RPMI7951 (cell line): ENCODE results near the gene ADAMTSL1. TPM values are rescaled to one million over a fixed set of nuclear protein-coding genes. Genes with fewer than 3 reads are reported as not detected.
A peak's percentile ranks its signal among the peaks of the same experiment; 100 is the strongest.

Experiments used
- DNase-seq: peaks from one replicate; pipeline ENCODE4 v3.0.0-alpha.2; 2012; ENCODE audit warnings: low read depth
- total RNA-seq: library from RNA; depleted of rRNA; stranded (reverse); fragments of >200 nt; shearing (Covaris generic); gene quantifications from 2 replicates; pipeline ENCODE4 v1.2.3, GENCODE V29; 2014

ADAMTSL1 gene
- total RNA-seq, 1 experiment from 2014 or later: 25.1 TPM

GRCh38 chr9:18467696-18468095 lies 6.3 kb upstream of the ADAMTSL1 start:
- DNase-seq: no peak

DNA sequence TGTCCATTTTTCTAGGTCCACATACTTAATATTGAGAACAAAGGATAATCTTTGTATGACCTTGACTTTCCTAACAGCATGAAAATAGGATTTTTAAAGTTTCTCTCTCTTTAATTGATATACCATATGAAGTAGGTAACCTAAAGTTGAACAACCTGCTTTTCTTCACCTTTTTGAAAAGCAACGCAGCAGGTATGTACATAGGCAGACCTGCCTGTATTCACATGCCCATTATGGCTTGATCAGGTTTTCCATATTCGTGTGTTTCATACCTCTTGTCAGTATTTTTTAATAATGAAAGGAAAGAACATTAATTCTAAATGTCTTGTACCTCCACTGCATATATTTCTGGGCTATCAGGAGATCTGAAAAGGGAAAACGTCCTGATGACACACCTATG lies 1.5 kb upstream of the ADAMTSL1 start:
- no peak for DNase-seq

DNA sequence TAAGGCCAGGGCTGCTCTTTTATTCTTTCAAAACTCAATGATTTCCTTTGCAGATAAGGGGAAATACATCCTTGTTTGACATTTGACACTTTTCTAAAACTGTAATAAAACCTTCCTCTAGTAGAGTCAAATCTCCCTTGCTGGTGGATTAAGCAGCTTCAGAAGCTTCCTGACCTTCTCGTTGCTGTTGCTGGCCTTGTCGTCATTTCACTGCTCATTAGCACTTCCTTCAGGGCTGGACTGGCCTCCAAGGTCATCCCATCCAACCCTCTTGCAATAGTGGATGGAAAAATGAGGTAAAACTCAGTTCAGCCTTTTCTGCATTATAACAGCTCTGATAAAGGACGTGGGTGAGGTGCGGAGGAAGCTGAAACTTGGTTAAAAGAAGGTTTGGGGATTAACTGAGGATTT lies 1.1 kb upstream of the ADAMTSL1 start:
- peak; percentile 41 for DNase-seq

DNA sequence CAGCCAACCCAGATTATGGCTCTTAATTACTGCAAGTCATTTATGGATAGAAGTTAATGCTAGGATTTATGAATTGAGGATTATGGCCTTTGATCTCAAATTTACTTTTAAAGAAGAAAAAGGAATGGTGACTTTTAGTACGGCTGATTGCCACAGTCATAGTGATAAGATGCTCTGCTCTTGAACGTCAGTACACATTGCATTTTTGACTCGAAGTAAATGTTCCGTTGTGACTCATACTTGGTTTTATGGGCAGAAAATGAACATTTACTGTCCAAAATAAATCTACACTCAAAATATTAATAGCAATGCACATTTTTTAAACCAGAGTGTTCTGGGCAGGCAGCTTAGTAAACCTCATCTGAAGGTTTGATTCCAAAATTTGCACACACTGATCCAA lies 830 bp downstream of the ADAMTSL1 start:
- DNase-seq: peak; percentile 34

GRCh38 chr9:18477121-18477660 lies 3.2 kb downstream of the ADAMTSL1 start:
- no peak for DNase-seq

- DNase-seq: no peak
Measured at GRCh38 chr9:18477719-18478118, 3.8 kb downstream of the ADAMTSL1 start.

- peak; percentile 87 for DNase-seq
Measured at GRCh38 chr9:18478501-18479361, 4.8 kb downstream of the ADAMTSL1 start.

DNA sequence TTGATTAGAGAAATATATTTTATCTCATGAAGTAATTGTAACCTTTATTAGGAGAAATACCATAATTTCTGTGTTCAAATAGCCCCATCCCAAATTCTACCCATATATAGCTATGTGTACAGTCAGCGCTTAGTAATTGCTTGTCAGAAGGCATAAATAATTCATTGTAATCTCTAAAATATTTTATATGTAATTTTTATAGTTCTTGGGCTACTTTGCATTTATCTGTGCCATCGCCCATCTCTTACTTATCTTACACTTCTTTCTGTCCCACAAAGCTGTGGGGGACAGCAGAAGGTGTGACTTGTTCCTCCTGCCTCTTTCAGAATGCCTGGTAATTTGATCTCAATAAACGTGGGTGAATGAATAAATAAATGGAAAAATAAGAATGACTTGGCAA lies 5.5 kb downstream of the ADAMTSL1 start:
- DNase-seq: no peak

GRCh38 chr9:18480662-18481093 lies 6.7 kb downstream of the ADAMTSL1 start:
- peak; percentile 75 for DNase-seq

- no peak for DNase-seq
Measured at GRCh38 chr9:18482371-18482770, 8.4 kb downstream of the ADAMTSL1 start.

DNA sequence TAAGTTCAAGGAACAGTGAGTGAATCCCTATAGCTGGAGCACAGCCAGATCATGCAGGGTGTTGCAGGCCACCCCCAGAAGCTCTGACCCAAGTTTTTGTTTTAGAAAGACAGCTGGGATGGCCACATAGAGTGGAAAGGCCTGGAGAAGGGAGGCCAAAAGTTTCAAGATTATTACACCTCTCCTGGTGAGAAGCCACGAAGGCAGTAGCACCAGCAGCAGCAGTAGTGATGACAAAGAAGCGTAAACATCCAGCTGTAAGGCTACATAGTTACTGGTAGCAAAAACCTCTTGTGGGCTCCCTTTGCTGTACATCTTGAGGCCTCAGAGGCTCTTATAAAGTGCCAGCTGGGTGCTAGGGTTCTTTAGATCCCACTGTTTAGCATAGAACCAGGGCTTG lies 11.8 kb downstream of the ADAMTSL1 start:
- peak; percentile 59 for DNase-seq

- no peak for DNase-seq
Measured at GRCh38 chr9:18487611-18488010, 13.7 kb downstream of the ADAMTSL1 start.

DNA sequence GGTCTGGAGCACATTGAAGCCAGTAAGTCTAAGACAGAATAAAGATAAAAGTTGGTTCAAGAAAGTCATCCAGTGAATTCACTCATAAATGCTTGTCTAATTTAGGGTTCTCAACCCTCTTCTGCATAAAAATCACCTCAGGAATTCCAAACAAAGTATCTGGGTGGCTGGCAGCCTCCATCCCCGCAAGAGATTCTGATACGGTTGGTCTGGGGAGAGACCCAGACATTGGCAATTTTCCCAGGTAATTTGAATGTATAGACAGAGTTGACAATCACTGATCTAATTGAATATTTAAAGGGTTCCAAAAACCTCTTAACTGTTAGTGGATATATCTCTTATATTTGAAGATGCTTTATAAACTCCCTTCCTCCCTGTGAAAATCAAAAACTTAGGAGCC lies 14.9 kb downstream of the ADAMTSL1 start:
- no peak for DNase-seq

GRCh38 chr9:18489861-18490260 lies 15.9 kb downstream of the ADAMTSL1 start:
- DNase-seq: peak; percentile 78

DNA sequence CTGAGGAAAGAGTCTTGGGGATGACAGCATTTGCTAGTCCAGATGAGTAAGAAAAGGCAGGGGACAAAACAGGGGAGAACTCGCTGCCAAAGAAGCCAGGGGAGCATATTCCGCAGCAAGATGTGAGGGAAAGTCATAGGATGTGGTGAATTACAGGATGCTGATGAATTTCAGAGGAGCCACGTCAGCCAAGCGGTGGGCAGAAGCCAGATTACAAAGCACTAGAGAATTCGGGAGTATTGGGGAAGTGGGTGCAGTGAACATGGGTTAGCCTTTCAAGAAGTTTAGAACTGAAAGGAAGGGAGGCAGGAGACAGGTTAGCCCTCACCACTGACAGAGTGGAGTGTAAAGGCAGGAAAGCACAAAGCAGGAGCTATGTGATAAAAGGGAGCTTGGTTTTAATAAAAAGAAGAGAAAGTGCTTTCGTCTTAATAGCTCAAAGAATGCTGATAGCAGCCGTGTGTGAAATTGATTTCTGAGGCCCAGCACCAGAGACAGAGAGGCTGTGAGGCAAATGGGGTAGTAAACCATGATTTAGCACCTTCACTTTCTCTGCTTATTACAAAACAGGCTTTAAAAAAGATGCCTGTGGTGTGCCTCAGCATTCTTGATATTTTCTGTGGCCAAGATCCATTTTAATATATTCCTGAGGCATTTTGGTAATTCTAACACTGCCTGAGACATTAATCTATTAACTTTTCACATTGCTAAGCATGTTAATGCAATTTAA lies 16.9 kb downstream of the ADAMTSL1 start:
- DNase-seq: peak; percentile 99

DNA sequence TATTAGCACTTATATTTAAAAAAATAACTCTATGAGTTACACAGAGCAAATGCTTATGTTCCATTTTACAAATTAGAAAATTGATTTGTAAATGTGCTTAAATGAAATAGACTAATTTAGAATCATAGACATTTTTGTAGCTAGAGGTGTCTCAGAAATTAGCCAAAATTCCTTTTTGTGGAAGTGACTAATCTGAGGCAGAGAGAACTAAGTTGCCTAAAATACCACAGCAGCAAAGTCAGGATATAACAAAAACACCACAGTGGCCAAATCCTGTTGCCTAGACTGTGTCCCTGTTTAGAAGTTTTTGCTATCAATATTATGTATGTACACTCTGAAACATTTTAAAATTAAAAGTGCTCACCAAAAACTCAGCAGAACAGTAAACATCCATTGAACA lies 18.7 kb downstream of the ADAMTSL1 start:
- peak; percentile 58 for DNase-seq

GRCh38 chr9:18493451-18493993 lies 19.6 kb downstream of the ADAMTSL1 start:
- peak; percentile 42 for DNase-seq

GRCh38 chr9:18495065-18495464 lies 21.1 kb downstream of the ADAMTSL1 start:
- peak; percentile 33 for DNase-seq

GRCh38 chr9:18496256-18497000 lies 22.5 kb downstream of the ADAMTSL1 start:
- no peak for DNase-seq

DNA sequence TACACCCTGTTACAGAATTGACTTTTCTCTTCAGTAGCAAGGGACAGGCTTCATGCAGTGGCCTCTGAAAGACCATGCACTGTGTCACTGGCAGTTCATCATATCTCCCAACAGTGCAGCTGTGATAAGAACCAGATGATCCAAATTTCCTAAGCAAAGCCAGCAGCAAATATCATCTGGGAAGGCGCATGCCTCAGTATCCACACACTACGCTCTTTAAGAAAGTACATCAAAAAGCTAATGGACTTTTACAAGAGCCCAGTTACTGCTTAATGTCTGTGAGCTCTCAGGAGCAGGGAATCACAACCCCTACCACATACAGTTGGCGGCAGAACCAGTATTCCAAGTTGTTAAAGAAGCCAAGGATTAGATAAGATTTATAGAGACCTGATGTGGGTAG lies 25.1 kb downstream of the ADAMTSL1 start:
- no peak for DNase-seq

DNA sequence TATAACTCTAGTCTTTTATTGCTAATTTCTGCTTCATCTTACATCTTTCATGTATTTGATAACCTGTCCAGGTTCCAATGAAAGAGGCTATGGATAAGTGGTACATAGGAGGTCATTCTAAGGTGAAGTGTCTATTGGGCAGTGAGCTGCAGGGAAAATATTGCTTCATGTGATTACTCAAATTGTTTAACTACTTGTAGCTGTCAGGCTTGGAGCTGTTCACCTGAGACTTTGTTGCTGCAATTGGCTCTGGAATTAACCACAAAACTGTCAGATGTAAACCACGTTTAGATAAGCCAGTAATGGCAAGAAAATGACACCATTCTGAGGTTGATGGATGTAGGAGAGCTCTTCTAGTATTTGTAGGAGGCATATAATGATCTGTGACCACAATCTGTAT lies 26.0 kb downstream of the ADAMTSL1 start:
- peak; percentile 42 for DNase-seq

DNA sequence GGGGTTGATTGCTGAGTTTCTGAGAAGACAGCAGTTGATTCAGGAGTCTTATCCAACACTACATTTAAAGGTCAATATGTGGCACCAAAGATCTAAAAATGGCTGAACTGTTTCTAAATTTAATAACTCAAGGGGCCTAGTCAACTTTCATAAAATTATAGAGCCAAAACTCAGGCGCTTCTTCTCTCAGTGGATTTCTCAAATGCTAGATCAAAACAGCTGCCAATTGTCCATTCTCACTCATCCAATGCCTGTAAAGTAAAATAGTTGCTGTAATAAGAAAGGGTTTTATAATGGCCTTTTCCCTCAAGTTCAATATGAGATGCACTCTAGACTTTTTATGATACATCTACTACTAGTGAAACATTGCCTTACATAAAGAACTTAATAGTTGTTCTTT lies 26.5 kb downstream of the ADAMTSL1 start:
- no peak for DNase-seq
